ENCODE measurements around the gene PIH1D2. TPM values are rescaled to one million over a fixed set of nuclear protein-coding genes. Genes with fewer than 3 reads are reported as not detected.
"Not testable (repeated sequence)": the region's sequence is repeated elsewhere in the genome, so short reads cannot be mapped to it uniquely, and the experiment has no call there.

PIH1D2 gene
- total RNA-seq (4.5 TPM), polyA plus RNA-seq (1.0 TPM)

GRCh38 chr11:112073941-112074811 lies at the start of gene PIH1D2, which contains the start of gene NKAPD1:
Gene PIH1D2 (minus strand): TSS chr11:112074017. CDS start chr11:112073174, 843 bp downstream.
Gene NKAPD1 (plus strand): TSS chr11:112074299. CDS start chr11:112075575, 1,276 bp downstream.
- peak within 1 kb of the TSS; percentile 95 for H3K27ac ChIP-seq (ENCODE audit: low read depth)
- H3K4me1 ChIP-seq (ENCODE audit: insufficient read depth) = no peaks in the 10 kb centered on the region
- H3K4me3 ChIP-seq (ENCODE audit: low read depth, low read length) = peak within 1 kb of the TSS; percentile 90
- WGBS = under 1% methylated on average over 43 of the region's 43 CpGs
- H3K36me3 ChIP-seq (ENCODE audit: insufficient read depth) = peaks cover 7% of the 10 kb centered on the region
- DNase-seq (ENCODE audit: extremely low spot score) = peak; percentile 83

GRCh38 chr11:112123129-112123528 lies 49.3 kb upstream of the PIH1D2 start:
- Histone ChIP-seq H3K4me3 (ENCODE audit: low read depth, low read length) (no peak overlapping the region), H3K4me1 (ENCODE audit: insufficient read depth) (no peaks in the 10 kb centered on the region), H3K36me3 (ENCODE audit: insufficient read depth) (no peaks in the 10 kb centered on the region), H3K27ac (ENCODE audit: low read depth) (no peak overlapping the region)
- DNase-seq (ENCODE audit: extremely low spot score) = no peak
- 65% methylated on average over 4 of the region's 4 CpGs for WGBS

GRCh38 chr11:112121981-112122615 lies 48.3 kb upstream of the PIH1D2 start:
- no peaks in the 10 kb centered on the region for H3K36me3 ChIP-seq (ENCODE audit: insufficient read depth)
- no peaks in the 10 kb centered on the region for H3K4me1 ChIP-seq (ENCODE audit: insufficient read depth)
- WGBS = 93% methylated on average over 5 of the region's 5 CpGs
- H3K27ac ChIP-seq (ENCODE audit: low read depth) = no peak overlapping the region
- DNase-seq (ENCODE audit: extremely low spot score) = no peak
- no peak overlapping the region for H3K4me3 ChIP-seq (ENCODE audit: low read depth, low read length)

GRCh38 chr11:112118176-112118575 lies 44.4 kb upstream of the PIH1D2 start:
- Histone ChIP-seq H3K27ac (ENCODE audit: low read depth) (no peak overlapping the region), H3K4me1 (ENCODE audit: insufficient read depth) (no peaks in the 10 kb centered on the region), H3K36me3 (ENCODE audit: insufficient read depth) (no peaks in the 10 kb centered on the region), H3K4me3 (ENCODE audit: low read depth, low read length) (no peak overlapping the region)
- no peak for DNase-seq (ENCODE audit: extremely low spot score)
- WGBS = 85% methylated on average over 2 of the region's 2 CpGs

- Histone ChIP-seq H3K4me3 (ENCODE audit: low read depth, low read length) (no peak overlapping the region), H3K27ac (ENCODE audit: low read depth) (no peak overlapping the region), H3K36me3 (ENCODE audit: insufficient read depth) (no peaks in the 10 kb centered on the region), H3K4me1 (ENCODE audit: insufficient read depth) (no peaks in the 10 kb centered on the region)
- 73% methylated on average over 5 of the region's 5 CpGs for WGBS
- no peak for DNase-seq (ENCODE audit: extremely low spot score)
Measured at GRCh38 chr11:112115386-112115785, 41.6 kb upstream of the PIH1D2 start.

- DNase-seq (ENCODE audit: extremely low spot score) = no peak
- H3K4me1 ChIP-seq (ENCODE audit: insufficient read depth) = no peaks in the 10 kb centered on the region
- no peaks in the 10 kb centered on the region for H3K36me3 ChIP-seq (ENCODE audit: insufficient read depth)
- H3K27ac ChIP-seq (ENCODE audit: low read depth) = no peak overlapping the region
- WGBS = 94% methylated on average over 2 of the region's 2 CpGs
- no peak overlapping the region for H3K4me3 ChIP-seq (ENCODE audit: low read depth, low read length)
Measured at GRCh38 chr11:112114460-112114859, 40.6 kb upstream of the PIH1D2 start.

GRCh38 chr11:112113539-112114457 lies 40.0 kb upstream of the PIH1D2 start:
- Histone ChIP-seq H3K4me1 (ENCODE audit: insufficient read depth) (no peaks in the 10 kb centered on the region), H3K27ac (ENCODE audit: low read depth) (no peak overlapping the region), H3K36me3 (ENCODE audit: insufficient read depth) (no peaks in the 10 kb centered on the region), H3K4me3 (ENCODE audit: low read depth, low read length) (no peak overlapping the region)
- no peak for DNase-seq (ENCODE audit: extremely low spot score)
- 64% methylated on average over 6 of the region's 6 CpGs for WGBS

- no peak overlapping the region for H3K27ac ChIP-seq (ENCODE audit: low read depth)
- peaks cover 3% of the 10 kb centered on the region for H3K36me3 ChIP-seq (ENCODE audit: insufficient read depth)
- DNase-seq (ENCODE audit: extremely low spot score) = no peak
- no peaks in the 10 kb centered on the region for H3K4me1 ChIP-seq (ENCODE audit: insufficient read depth)
- 94% methylated on average over 8 of the region's 8 CpGs for WGBS
- no peak overlapping the region for H3K4me3 ChIP-seq (ENCODE audit: low read depth, low read length)
Measured at GRCh38 chr11:112106070-112106469, 32.3 kb upstream of the PIH1D2 start.

- Histone ChIP-seq H3K4me3 (ENCODE audit: low read depth, low read length) (no peak overlapping the region), H3K4me1 (ENCODE audit: insufficient read depth) (no peaks in the 10 kb centered on the region), H3K36me3 (ENCODE audit: insufficient read depth) (peaks cover 3% of the 10 kb centered on the region), H3K27ac (ENCODE audit: low read depth) (no peak overlapping the region)
- DNase-seq (ENCODE audit: extremely low spot score) = no peak
- WGBS = 93% methylated on average over 6 of the region's 6 CpGs
Measured at GRCh38 chr11:112103446-112103845, 29.6 kb upstream of the PIH1D2 start.

- no peak overlapping the region for H3K4me3 ChIP-seq (ENCODE audit: low read depth, low read length)
- H3K36me3 ChIP-seq (ENCODE audit: insufficient read depth) = no peaks in the 10 kb centered on the region
- no peaks in the 10 kb centered on the region for H3K4me1 ChIP-seq (ENCODE audit: insufficient read depth)
- no peak for DNase-seq (ENCODE audit: extremely low spot score)
- H3K27ac ChIP-seq (ENCODE audit: low read depth) = no peak overlapping the region
- 41% methylated on average over 2 of the region's 2 CpGs for WGBS
Measured at GRCh38 chr11:112100462-112100861, 26.6 kb upstream of the PIH1D2 start.

GRCh38 chr11:112097734-112098528 lies 24.1 kb upstream of the PIH1D2 start:
- H3K4me1 ChIP-seq (ENCODE audit: insufficient read depth) = no peaks in the 10 kb centered on the region
- H3K27ac ChIP-seq (ENCODE audit: low read depth) = no peak overlapping the region
- WGBS = 88% methylated on average over 11 of the region's 11 CpGs
- H3K4me3 ChIP-seq (ENCODE audit: low read depth, low read length) = no peak overlapping the region
- H3K36me3 ChIP-seq (ENCODE audit: insufficient read depth) = peaks cover 3% of the 10 kb centered on the region
- DNase-seq (ENCODE audit: extremely low spot score) = no peak

GRCh38 chr11:112096194-112096593 lies 22.4 kb upstream of the PIH1D2 start:
- H3K36me3 ChIP-seq (ENCODE audit: insufficient read depth) = peaks cover 5% of the 10 kb centered on the region
- no peak overlapping the region for H3K27ac ChIP-seq (ENCODE audit: low read depth)
- DNase-seq (ENCODE audit: extremely low spot score) = no peak
- H3K4me1 ChIP-seq (ENCODE audit: insufficient read depth) = no peaks in the 10 kb centered on the region
- H3K4me3 ChIP-seq (ENCODE audit: low read depth, low read length) = no peak overlapping the region

GRCh38 chr11:112095302-112095701 lies 21.5 kb upstream of the PIH1D2 start:
- not testable (repeated sequence) for H3K4me1 ChIP-seq (ENCODE audit: insufficient read depth); H3K36me3 ChIP-seq (ENCODE audit: insufficient read depth); H3K27ac ChIP-seq (ENCODE audit: low read depth); DNase-seq (ENCODE audit: extremely low spot score); H3K4me3 ChIP-seq (ENCODE audit: low read depth, low read length)
- WGBS = 95% methylated on average over 2 of the region's 2 CpGs
